ENCODE data around the gene SLC22A1.

GRCh38 chr6:160082627-160083026 lies 39.0 kb upstream of the SLC22A1 start:
- TF ChIP-seq ZNF274 (IDR thresholded peaks at IDR 0.05; ENCODE audit: low read depth, low read length) = no peak
- TF ChIP-seq YY1 (IDR thresholded peaks at IDR 0.05; ENCODE audit: insufficient read depth, insufficient read length) = no peak
- TF ChIP-seq SUZ12 (IDR thresholded peaks at IDR 0.05; ENCODE audit: extremely low read depth, insufficient read depth, insufficient read length) = no peak

Measured in NT2/D1 (cell line).